Glutamatergic neuron (in vitro differentiated cells): ENCODE measurements around the gene SLC1A4. TPM values are rescaled to one million over a fixed set of nuclear protein-coding genes. Genes with fewer than 3 reads are reported as not detected.

Source experiments
- DNase-seq: peaks from one replicate; pipeline ENCODE4 v3.0.0; 2022
- H3K27ac Mint-ChIP-seq: one replicate; pipeline ENCODE4 v1.8.0; 2020; ENCODE audit warnings: mild to moderate bottlenecking, mixed read lengths, inconsistent platforms; ENCODE audit not compliant: unreplicated experiment
- H3K27me3 Mint-ChIP-seq: one replicate; pipeline ENCODE4 v1.8.0; 2020; ENCODE audit warnings: mild to moderate bottlenecking, moderate library complexity, mixed read lengths, inconsistent platforms; ENCODE audit not compliant: unreplicated experiment
- H3K36me3 Mint-ChIP-seq: one replicate; pipeline ENCODE4 v1.8.0; 2020; ENCODE audit warnings: mild to moderate bottlenecking, mixed read lengths, inconsistent platforms; ENCODE audit not compliant: unreplicated experiment
- H3K4me1 Mint-ChIP-seq: one replicate; pipeline ENCODE4 v1.8.0; 2020; ENCODE audit warnings: mild to moderate bottlenecking, low read depth, mixed read lengths, inconsistent platforms; ENCODE audit not compliant: unreplicated experiment
- H3K4me3 Mint-ChIP-seq: one replicate; pipeline ENCODE4 v1.8.0; 2020; ENCODE audit warnings: mild to moderate bottlenecking, mixed read lengths, inconsistent platforms; ENCODE audit not compliant: unreplicated experiment
- H3K9me3 Mint-ChIP-seq: one replicate; pipeline ENCODE4 v1.8.0; 2020; ENCODE audit warnings: mild to moderate bottlenecking, moderate library complexity, mixed read lengths, inconsistent platforms; ENCODE audit not compliant: unreplicated experiment
- total RNA-seq: library from RNA; stranded (reverse); fragmentation: NEBNext Ultra II Directional; extraction: Animal tissue kit (Norgen Biotek cat#: 25700); gene quantifications from one replicate; pipeline ENCODE4 v1.2.1, GENCODE V29; 2021; ENCODE audit not compliant: unreplicated experiment
- TF ChIP-seq, protein P1 (sequence below): fragments of 200-600 bp; sonication (generic); IDR thresholded peaks from one replicate; pipeline ENCODE4 v1.5.0; 2021; ENCODE audit not compliant: partially characterized antibody, unreplicated experiment

SLC1A4 gene
- total RNA-seq, 1 donor from 2014 or later = 27.9 TPM

DNA sequence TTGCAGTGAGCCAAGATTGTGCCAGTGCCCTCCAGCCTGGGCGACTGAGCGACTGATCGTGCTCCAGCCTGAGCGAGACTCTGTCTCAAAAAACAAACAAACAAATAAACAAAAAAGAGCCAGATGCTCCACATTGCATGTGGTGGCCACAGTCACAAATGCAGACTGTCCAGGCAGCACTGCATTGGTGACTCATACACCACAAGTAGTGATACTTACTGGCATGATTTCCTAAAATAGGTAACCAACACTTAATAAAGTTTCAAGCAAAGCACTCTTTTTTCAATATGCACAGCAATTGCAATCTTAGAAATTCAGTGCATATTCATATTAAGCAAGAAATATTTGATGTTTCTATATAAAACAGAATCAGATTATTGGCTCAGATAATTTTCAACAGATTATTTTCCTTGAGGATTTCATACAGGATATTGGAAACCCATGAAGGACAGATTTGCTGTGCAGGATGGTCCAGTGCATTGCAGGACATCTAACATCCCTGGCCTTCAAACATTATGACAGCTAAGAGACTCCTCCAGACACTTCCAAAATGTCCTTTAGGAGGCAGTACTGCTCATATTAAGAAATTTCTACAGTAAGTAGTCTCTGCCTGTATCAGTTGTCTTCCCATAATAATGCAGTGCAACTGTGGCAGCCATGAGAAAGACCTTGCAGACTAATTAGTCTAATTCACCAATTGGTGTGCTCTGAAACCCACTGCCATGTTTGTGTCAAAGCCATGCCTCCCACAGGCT is 10.5 kb upstream of the SLC1A4 start:
- no peaks in the 10 kb centered on the region for H3K27me3 Mint-ChIP-seq
- TF ChIP-seq, protein P1, sequence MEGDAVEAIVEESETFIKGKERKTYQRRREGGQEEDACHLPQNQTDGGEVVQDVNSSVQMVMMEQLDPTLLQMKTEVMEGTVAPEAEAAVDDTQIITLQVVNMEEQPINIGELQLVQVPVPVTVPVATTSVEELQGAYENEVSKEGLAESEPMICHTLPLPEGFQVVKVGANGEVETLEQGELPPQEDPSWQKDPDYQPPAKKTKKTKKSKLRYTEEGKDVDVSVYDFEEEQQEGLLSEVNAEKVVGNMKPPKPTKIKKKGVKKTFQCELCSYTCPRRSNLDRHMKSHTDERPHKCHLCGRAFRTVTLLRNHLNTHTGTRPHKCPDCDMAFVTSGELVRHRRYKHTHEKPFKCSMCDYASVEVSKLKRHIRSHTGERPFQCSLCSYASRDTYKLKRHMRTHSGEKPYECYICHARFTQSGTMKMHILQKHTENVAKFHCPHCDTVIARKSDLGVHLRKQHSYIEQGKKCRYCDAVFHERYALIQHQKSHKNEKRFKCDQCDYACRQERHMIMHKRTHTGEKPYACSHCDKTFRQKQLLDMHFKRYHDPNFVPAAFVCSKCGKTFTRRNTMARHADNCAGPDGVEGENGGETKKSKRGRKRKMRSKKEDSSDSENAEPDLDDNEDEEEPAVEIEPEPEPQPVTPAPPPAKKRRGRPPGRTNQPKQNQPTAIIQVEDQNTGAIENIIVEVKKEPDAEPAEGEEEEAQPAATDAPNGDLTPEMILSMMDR = no peak
- H3K9me3 Mint-ChIP-seq = no peaks in the 10 kb centered on the region
- H3K36me3 Mint-ChIP-seq = no peaks in the 10 kb centered on the region
- no peak overlapping the region for H3K27ac Mint-ChIP-seq
- no peak overlapping the region for H3K4me3 Mint-ChIP-seq
- no peak for DNase-seq
- H3K4me1 Mint-ChIP-seq = peaks cover 5% of the 10 kb centered on the region

- TF ChIP-seq, protein P1 = no peak
- Mint-ChIP-seq H3K4me1 (peaks cover 5% of the 10 kb centered on the region), H3K27ac (no peak overlapping the region), H3K4me3 (no peak overlapping the region), H3K9me3 (no peaks in the 10 kb centered on the region), H3K36me3 (no peaks in the 10 kb centered on the region), H3K27me3 (no peaks in the 10 kb centered on the region)
- DNase-seq = no peak
These were observed 9.5 kb upstream of the SLC1A4 start for GRCh38 chr2:64979744-64980143.

DNA sequence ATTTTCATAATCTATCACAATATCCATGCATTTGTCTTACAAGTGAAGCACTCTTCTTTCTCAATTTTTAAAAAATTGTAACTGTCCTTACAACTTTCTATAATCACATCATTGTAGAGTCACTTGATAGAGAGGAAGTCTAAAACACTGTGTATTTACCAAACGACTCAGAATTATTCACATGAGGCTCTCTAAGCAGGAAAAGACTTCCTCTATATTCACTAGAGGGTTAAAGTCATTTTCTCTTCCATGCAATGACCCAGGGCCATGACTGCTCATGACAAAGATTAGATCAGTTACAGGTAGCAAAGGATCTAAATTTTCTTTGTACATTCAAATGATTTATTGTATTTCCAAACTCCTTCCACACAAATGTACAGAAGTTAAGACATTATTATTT is 9.0 kb upstream of the SLC1A4 start:
- Mint-ChIP-seq H3K27ac (no peak overlapping the region), H3K27me3 (no peaks in the 10 kb centered on the region), H3K36me3 (no peaks in the 10 kb centered on the region), H3K4me3 (no peak overlapping the region), H3K4me1 (peaks cover 5% of the 10 kb centered on the region), H3K9me3 (no peaks in the 10 kb centered on the region)
- TF ChIP-seq, protein P1 = no peak
- no peak for DNase-seq

DNA sequence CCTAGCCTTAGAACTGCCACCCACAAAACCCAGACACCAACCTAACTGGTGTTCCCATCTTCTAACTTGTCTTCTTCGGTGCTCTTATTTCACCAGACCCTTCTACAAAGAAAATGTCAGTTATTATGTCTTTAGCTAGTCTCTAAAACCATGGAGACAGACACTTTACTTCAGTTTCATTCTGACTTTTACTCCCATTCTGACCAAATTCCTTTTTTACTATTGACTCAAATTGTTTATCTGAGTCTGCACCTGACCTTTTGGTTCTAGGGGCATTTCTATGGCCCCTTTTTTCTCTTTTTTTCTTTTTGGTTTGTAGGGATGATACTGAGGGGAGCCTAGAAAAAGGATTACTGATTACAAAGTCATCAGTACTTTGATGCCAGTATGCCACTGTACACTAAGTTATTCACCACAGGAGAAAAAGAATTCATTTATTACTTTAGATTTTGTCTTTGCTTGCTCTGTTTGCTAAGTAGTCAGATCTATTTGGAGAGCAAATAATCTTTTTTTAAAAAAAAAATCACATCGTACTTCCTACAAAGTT is 6.8 kb upstream of the SLC1A4 start:
- Mint-ChIP-seq H3K9me3 (peaks cover 2% of the 10 kb centered on the region), H3K27me3 (peaks cover 2% of the 10 kb centered on the region), H3K27ac (no peak overlapping the region), H3K4me3 (no peak overlapping the region), H3K4me1 (peaks cover 10% of the 10 kb centered on the region), H3K36me3 (no peaks in the 10 kb centered on the region)
- TF ChIP-seq, protein P1 = no peak
- DNase-seq = no peak

DNA sequence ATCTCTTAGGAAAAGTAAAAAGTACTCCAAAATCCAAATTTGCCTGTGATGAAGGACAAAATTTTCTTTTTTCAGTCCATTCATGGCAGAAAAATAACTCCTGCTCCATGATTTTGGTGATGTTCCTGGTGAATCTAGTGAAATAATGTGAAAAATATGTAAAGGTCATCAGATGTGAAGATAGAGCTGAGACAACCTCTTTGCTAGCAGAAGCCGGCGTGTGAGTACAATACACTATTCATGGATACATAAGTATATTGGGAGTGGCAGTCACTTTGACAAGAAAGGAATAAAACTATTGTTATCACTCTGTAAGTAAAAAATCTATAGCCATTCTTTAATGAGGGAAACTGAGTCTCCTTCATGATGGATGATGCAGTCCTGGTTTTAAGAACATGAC is 6.3 kb upstream of the SLC1A4 start:
- peaks cover 10% of the 10 kb centered on the region for H3K4me1 Mint-ChIP-seq
- no peak overlapping the region for H3K27ac Mint-ChIP-seq
- H3K9me3 Mint-ChIP-seq = peaks cover 2% of the 10 kb centered on the region
- H3K27me3 Mint-ChIP-seq = peaks cover 2% of the 10 kb centered on the region
- DNase-seq = no peak
- TF ChIP-seq, protein P1 = no peak
- H3K4me3 Mint-ChIP-seq = no peak overlapping the region
- H3K36me3 Mint-ChIP-seq = no peaks in the 10 kb centered on the region
